AG10803 (cell line): ENCODE results near the gene ZMIZ1.

Experiments used
- DNase-seq: peaks from one replicate; pipeline ENCODE4 v3.0.0; 2010; ENCODE audit warnings: low read depth
- H3K4me3 ChIP-seq: 2 replicates; pipeline ENCODE4 v1.5.1; 2011; ENCODE audit warnings: mild to moderate bottlenecking, low read length, control low read depth
- CTCF ChIP-seq: conservative IDR thresholded peaks from 2 replicates; pipeline ENCODE4 v1.5.1; 2011; ENCODE audit warnings: mild to moderate bottlenecking, low read length, control low read depth, inconsistent platforms

Gene ZMIZ1

GRCh38 chr10:79182781-79183467 lies 114.2 kb downstream of the ZMIZ1 start:
- H3K4me3 ChIP-seq = no peak overlapping the region
- DNase-seq = no peak
- no peak for TF ChIP-seq CTCF

- H3K4me3 ChIP-seq = no peak overlapping the region
- no peak for TF ChIP-seq CTCF
- no peak for DNase-seq
These were observed 114.7 kb downstream of the ZMIZ1 start for GRCh38 chr10:79183468-79183865.

GRCh38 chr10:79184145-79184625 lies 115.4 kb downstream of the ZMIZ1 start:
- no peak overlapping the region for H3K4me3 ChIP-seq
- DNase-seq = peak; percentile 80
- TF ChIP-seq CTCF = no peak

GRCh38 chr10:79184657-79185056 lies 115.9 kb downstream of the ZMIZ1 start:
- DNase-seq = no peak
- no peak overlapping the region for H3K4me3 ChIP-seq
- TF ChIP-seq CTCF = no peak

- no peak overlapping the region for H3K4me3 ChIP-seq
- no peak for TF ChIP-seq CTCF
- no peak for DNase-seq
These were observed 116.5 kb downstream of the ZMIZ1 start for GRCh38 chr10:79185067-79185774.

GRCh38 chr10:79185796-79186374 lies 117.1 kb downstream of the ZMIZ1 start:
- TF ChIP-seq CTCF = no peak
- no peak for DNase-seq
- H3K4me3 ChIP-seq = no peak overlapping the region
